Measurements from ENCODE around the gene CD44.

GRCh38 chr11:35275786-35276170 lies 136.8 kb downstream of the CD44 start:
- TF ChIP-seq POLR2A (IDR thresholded peaks at IDR 0.05): no peak
- no peak for TF ChIP-seq CTCF (IDR thresholded peaks at IDR 0.05)

Measured in heart left ventricle (tissue), 13 donors.